GM23248 (cell line): Measurements from ENCODE around the gene DLG2.

Source experiments
- EZH2 ChIP-seq: fragments of 200-600 bp; sonication (generic); IDR thresholded peaks from 2 replicates; pipeline ENCODE4 v1.6.1; 2018; ENCODE audit warnings: antibody characterized with exemption, mild to moderate bottlenecking; ENCODE audit not compliant: insufficient read depth, poor library complexity, severe bottlenecking
- EZH2phosphoT487 ChIP-seq: fragments of 200-600 bp; sonication (generic); IDR thresholded peaks from 2 replicates; pipeline ENCODE4 v1.6.1; 2018; ENCODE audit warnings: antibody characterized with exemption, moderate library complexity, mild to moderate bottlenecking, low read depth; ENCODE audit not compliant: insufficient read depth

- TF ChIP-seq EZH2phosphoT487 (no peak), EZH2 (no peak)
These were observed 388.2 kb downstream of the DLG2 start for GRCh38 chr11:85238906-85239305.
